Activated naive CD4-positive, alpha-beta T cell treated with Interleukin-2 at 50 U/mL for 16 hours (primary cell): Measurements from ENCODE around the gene TLR4.

Source experiments
- DNase-seq: peaks from one replicate; pipeline ENCODE4 v3.0.0-alpha.2; 2020

The TLR4 gene

DNA sequence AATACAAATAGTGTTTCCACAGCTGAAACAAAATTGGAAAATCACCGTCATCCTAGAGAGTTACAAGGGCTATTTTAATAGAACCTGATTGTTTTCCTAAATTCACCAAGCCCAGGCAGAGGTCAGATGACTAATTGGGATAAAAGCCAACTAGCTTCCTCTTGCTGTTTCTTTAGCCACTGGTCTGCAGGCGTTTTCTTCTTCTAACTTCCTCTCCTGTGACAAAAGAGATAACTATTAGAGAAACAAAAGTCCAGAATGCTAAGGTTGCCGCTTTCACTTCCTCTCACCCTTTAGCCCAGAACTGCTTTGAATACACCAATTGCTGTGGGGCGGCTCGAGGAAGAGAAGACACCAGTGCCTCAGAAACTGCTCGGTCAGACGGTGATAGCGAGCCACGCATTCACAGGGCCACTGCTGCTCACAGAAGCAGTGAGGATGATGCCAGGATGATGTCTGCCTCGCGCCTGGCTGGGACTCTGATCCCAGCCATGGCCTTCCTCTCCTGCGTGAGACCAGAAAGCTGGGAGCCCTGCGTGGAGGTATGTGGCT, at the start of gene TLR4:
Gene TLR4 (plus strand): TSS at position 380 of the 552 bp plus-strand sequence. CDS start 70 bp downstream, at position 450.
- no peak for DNase-seq

DNA sequence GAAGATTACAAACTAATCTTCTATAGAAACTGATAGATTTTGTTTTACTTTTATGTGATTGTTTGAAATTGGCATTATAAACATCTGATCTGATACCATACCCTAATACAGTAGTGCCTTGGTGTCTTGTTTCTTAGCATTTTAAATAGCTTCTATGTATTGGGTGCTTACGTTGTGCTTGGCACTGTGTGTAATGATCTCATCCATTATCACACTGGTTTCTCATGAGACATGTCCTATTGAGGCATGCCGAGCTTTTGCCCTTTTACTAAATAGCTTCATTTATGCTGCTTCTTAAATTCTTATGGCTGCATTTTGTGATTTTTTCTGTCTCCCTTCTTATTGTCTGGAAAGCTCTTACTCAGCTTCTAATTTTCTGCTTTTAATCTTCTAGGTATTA, 48.2 kb upstream of the TLR4 start:
- DNase-seq, result no peak

DNA sequence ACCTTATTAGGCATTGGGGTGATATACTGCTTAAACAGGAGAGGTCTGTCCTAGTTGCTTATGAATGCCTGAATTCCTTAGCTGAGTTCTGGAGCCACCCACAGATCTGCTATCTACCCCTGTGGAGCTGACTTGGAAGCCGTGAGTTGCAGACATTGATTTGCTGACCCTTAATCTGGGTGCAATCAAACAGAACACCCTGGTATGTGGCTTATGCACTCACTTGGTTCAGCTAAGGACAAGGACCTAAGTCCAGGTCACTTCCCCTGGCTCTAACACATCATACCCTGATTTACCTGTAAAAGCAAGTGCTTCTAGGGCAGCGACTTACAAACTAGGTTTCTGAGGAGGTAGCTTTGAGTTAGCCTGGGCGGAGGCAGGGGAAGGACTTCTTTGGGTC, 41.6 kb upstream of the TLR4 start:
- DNase-seq, result no peak

DNA sequence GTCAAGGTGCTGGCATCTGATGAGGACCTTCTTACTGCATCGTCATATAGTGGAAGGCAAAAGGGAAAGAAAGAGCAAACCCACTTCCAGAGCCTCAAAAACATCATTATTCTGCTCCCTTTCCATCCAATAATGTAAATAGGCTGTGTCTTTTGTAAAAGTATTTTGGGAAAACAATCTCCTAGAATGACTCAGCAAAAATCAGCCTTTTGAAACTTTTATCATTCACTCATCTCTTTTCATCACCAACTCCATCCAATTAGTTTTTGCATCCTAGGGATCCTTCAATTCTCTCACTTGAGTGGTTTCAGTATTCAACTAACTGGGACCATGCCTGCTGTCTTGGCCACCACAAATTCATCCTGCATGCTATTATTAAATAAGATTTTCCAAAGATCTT, 39.8 kb upstream of the TLR4 start:
- no peak for DNase-seq

DNA sequence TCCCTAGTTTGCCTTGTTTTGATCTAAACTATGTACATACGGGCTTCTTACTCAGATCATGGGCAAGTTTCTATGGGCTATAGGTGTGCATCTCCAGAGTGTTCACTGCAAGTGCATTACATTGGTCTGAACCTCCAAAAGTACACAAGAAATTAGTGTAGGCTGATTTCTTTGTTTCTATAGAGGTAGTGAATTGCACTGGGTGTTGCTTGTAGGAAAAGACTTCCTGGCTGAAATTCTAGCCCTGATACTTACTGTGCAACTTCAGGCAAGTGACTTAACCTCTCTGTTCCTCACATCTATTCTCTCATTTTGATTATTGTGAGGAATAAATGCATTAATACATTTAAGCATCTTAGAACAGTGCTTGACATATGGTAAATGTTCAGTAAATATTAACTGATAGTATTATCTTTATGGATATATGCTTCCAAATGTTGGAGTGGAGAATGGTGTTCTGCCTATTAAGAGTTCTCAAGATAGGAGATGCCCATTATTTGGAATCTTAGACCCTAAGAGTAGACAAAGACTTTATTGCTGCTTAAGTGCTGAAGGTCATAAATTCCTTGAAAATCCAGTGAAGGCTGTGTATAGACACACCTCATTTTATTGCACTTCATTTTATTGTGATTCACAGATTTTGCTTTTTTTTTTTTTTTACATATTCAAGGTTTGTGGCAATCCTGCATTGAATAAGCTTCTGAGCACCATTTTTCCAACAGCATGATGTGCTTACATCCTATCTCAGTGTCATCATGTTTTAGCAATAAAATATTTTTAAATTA, 38.4 kb upstream of the TLR4 start:
- no peak for DNase-seq

DNA sequence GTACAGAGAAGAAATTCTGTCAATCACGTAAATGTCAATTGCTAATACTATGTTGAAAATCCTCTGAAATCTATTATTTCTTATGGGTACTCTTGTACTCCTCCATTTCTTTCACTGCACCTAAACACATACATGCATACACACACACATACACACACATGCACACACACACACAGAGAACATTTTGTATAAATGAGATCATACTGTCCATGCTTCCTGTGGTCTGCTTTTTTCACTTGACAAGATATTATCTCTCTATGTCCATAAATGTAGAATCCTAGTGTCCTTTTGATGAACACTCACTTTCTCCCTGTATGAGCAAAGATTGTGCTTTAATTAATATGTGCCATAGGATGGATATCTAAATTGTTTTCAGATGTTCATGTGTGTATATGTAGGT, 32.7 kb upstream of the TLR4 start:
- DNase-seq, result no peak

DNA sequence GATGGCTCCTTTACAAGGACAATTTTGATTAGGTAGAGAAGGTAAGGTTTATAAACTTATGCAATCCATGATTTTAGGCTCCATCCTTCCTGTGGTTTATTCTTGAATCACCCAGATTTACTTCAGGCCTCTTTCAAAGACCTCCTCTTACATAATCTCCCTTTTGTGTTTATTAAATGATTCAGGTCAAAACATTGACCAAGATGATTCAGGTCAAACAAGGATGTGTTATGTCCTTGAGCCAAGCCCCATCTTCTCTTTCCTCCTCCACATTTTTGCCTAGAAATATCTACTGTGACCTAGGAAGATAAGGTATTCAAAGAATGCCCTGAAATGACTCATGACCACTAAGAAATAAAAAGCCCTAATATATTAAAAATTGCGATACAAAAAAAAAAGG, 31.8 kb upstream of the TLR4 start:
- DNase-seq, result no peak

DNA sequence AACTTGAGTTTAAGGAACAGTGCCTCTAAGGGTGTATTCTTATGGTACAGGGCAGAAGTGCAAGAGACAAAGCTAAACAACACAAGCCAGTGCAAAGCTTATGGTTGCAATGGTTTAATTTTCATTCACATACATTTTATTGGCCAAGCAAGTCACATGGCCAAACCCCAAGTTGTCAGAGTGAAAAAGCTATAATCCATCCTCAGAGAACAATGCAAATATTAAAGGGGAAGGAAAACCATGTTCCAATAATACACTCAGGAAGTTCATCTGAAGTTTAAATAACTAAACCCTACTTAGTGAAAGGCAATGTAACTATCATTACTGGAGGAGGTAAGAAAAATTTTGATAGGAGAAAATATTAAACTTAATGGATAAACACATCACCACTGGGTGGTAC, 26.6 kb upstream of the TLR4 start:
- DNase-seq, result no peak

DNA sequence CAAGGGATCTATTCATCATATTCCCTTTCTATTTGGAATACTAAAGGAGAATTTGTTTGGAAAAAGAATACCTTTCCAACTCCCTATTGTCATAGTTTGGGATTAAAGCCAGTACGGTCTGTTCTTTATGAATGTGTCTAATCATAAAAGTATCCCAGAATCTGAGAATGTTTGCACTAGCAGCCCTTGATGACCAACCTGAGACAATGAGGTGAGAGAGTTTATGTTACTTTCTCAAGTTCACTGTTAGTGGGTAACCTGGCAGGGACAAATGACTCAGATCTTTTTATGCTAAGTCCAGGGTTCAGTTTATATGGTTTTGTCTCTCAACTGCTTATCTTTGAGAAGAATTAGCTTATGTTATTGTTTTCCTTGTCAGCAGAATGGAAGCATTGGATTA, 25.3 kb upstream of the TLR4 start:
- DNase-seq, result no peak

DNA sequence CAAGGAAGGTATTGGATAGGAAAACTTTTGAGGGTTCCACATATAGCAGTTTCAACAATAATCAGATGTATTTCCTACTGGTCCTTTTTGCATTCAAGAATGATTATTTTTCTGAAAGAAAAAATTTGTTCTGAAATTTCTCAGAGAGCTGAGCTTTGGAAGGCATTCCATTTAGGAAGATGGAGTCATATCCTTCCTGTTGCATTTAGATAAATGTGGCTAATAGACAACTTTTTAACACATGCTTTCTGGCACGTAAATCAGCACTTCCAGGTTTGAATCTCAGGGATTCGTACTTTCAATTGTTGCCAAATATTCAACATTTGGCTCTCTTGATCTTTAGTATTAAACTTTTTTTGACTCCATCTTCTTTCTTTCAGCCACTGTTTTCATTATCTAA, 24.8 kb upstream of the TLR4 start:
- DNase-seq, result no peak

DNA sequence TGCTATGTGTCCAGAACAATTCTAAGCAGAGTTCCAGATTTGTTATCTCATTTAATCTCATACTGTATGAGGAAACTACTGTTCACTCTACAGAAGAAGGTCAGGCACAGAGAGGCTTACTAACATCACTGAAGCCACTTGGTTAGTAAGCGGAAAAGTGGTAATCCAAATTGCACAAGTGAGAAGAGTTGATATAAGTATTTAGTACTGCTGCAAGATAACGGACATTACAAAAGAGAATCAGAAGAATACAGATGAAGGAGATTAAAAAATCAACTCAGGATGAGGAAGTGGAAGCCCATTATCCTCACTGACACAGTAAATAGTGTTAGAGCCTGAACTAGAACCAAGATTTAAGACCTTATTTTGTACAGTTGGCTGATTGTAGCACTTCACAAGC, 22.3 kb upstream of the TLR4 start:
- DNase-seq, result no peak

DNA sequence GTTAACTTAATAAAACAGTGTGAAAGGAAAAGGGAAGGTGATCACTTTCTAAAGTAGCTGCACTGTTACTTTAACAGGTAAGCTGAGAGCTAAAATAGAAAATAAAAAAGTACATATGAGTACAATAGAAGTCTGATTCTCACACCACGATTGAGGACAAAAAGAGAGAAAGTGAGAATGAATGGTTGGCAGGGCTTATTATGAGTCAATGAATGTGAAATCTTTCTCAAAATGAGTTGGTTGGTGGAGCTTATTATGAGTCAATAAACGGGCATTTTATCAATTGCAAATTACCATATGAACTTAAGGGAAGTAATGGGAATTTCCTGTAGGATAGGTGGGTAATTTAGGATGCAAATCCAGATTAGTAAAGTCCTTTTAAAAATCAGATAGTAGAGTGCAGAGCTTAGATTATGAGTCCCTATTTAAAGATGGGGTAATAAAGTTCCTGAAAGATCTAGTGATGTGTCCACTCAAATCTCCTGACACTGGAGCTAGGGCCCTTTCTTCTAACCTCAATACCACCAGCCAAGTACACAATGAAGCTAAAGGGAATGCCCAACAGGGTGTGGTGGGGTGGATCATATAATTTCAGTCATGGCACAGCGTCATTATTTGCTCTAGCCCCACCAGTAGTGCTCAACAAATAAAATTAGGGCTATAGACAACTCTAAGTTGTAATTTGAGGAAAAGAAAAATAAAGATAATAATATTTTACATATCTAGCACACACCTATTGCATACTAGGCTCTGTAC, 21.1 kb upstream of the TLR4 start:
- DNase-seq, result no peak

DNA sequence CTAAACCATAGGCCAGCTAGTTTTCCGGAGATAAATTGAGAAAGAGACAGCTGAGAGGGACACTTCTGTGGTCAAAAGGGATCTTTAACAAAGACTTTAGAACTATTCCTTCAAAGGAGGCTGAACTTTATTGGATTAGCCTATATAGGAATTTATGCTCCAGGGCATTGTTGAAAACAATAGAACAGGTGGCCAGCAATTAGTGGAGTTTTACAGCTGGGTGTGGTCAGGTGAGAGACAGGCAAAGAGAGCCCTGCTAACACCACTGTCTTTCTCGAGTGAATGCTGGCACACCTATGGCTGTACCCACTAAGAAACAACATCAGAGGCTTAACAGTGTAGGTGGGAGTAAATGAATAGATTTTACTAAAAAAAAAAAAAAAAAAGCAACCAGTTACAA, 16.7 kb upstream of the TLR4 start:
- DNase-seq, result no peak

DNA sequence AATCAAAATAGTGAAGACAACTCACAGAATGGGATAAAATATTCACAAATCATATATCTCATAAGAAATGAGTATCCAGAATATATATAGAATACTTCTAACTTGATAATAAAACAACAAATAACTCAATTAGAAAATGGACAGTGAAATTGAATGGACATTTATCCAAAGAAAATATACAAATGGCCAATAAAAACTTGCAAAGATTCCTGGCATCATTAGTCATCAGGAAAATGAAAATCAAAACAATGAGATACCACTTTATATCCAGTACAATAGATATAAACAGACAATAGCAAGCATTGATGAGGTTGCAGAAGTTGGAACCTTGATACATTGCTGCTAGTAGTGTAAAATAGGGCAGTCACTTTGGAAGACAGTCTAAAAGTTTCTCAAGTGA, 12.8 kb upstream of the TLR4 start:
- DNase-seq, result no peak

DNA sequence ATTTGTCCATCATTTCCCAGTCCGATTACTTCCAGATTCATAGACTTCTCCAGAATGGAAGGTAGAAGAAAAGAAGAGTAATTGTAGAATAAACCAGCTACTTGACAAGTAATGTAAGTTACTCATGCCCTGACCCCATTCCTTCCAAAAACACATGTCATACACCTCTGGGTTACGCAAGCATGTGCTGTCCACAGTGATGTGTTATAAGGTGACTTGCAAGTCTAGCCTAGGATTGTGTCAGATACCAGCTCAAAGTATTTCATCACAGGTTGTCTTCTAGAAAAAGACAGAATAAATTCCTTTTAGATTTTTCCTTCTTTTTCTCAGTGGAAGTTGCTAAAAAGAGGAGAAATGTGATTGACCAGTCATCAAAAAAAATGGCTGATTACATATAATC, 8.0 kb upstream of the TLR4 start:
- DNase-seq, result no peak

DNA sequence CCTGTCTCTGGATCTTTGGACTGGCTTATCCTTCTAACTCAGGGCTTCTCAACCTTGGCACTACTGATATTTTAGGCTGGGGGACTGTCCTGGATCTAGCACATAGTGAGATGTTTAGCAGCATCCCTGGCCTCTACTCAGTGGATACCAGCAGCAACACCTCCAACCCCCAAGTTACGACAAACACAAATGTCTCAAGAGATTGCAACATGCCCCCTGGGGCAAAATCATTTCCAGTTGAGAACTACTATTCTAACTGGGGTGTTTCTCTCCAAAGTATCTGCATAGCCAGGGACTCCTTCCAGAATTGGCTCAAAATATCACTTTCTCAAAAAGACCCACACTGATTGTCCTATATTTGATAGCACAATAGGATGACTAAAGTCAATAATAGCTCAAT, 7.2 kb upstream of the TLR4 start:
- DNase-seq, result no peak

DNA sequence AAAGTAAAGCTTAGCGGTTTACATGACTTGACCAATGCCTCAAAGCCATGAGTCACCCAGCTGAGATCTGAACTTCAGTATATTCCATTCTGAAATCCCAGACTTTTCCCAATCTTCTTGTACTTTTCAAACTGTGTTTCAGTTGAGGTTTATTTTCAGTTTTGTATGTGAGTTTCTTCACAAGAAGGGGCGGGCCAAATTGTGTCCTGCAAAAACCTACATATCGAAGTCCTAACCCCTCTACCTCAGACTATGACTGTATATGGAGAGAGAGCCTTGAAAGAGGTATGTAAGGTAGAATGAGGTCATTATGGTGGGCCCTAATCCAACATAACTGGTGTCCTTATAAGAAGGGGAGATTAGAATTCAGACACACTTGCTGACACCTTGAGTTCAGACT, 666 bp upstream of the TLR4 start:
- no peak for DNase-seq

DNA sequence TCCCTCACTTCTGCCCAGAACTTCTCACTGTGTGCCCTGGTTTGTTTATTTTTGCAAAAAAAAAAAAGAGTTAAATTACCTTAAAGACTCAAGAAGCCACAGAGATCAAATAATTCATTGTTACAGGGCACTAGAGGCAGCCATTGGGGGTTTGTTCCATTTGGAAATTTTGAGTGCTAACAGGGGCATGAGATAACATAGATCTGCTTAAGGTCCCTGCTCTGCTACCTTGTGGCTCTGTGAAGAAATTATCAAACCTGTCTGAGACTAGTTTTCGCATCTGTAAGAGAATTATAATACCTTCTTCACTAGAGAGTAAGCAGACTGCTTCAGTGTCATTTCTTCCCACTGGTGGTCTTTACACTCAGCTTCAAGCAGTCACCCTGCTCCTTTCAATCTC, 394 bp downstream of the TLR4 start:
- DNase-seq, result no peak

DNA sequence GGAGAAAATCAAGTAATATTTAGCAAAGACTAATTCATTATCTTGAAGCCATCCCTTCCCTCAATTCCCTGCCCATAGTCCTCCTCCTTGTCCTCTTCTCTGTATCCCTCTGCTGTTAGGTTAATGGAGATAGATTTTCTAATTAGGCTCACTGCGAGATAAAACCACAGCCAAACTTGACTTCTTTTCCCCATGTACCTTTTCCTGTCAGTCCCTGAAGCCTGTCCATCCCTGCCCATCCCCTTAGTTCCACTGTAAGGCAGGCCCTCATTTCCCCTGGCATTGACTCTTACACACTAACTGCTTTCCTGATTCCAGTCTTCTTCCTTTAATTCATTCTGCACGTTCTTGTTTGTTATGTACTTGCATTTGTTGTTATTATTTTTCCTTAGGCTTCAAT, 1.2 kb downstream of the TLR4 start:
- DNase-seq, result no peak

DNA sequence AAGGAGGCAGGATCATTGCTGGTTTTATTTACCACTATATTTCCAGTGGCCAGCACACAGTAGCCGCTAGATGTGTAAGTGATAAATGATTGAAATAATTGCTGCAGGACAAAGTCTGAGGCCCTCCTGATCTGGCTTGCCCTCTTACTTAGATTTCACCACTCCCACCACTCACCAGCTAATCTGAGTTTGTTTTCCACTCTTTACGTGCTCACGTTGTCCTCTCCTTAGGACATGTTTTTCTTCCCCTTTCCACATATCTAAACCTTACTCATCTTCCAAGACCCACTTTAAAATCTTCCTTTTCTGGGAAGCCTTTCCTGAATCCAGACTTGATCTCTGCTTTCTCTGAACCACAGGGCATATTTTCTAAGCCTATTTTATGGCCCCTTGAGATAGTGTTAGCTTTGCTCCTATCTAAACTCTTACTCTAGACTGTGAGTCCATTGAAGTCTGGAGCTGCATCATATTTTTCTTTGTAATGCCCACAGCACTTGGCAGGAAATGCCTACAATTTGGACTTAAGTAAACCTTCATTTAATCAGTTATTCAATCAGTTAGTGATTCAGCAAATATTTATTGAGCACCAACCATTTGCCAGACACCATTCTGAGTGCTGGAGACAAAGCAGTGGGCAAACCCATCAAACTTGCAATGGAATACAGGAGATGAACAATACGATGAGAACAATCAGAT, 2.4 kb downstream of the TLR4 start:
- DNase-seq, result no peak

DNA sequence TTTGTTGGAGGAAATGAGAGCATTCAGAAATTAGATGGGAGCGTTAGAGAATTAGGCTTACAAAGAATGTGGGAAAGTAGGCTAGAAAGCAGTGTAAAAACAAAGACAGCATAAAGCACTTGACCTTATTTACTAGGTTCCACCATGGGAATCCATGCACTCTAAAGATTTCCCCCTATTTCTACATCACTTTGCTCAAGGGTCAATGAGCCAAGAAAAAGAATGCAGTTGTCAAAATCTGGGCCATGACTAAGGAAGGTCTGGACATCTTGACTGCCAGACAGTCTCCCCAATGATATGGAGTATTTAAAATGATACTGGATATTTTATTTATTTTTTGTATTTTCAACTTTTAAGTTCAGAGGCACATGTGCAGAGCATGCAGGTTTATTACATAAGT, 3.4 kb downstream of the TLR4 start:
- DNase-seq, result no peak

DNA sequence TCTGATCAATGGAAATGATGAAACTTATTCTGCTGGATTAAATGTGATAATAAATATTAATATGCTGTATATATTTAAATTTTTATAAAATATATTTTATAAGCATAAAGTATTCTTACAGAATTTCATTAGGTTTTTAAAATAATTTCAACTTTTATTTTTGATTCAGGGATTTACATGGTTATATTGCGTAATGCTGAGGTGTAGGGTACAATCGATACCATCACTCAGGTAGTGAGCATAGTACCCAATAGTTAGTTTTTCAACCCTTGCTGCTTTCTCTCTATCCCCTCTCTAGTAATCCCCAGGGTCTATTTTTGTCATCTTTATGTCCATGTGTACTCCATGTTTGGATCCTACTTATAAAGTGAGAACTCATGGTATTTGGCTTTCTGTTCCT, 5.7 kb downstream of the TLR4 start:
- DNase-seq, result no peak

DNA sequence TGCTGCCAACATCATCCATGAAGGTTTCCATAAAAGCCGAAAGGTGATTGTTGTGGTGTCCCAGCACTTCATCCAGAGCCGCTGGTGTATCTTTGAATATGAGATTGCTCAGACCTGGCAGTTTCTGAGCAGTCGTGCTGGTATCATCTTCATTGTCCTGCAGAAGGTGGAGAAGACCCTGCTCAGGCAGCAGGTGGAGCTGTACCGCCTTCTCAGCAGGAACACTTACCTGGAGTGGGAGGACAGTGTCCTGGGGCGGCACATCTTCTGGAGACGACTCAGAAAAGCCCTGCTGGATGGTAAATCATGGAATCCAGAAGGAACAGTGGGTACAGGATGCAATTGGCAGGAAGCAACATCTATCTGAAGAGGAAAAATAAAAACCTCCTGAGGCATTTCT, 10.1 kb downstream of the TLR4 start:
- DNase-seq, result no peak
